GM13977 (cell line): ENCODE data around the gene FAM222B.

Experiments
- DNase-seq: peaks from one replicate; pipeline ENCODE4 v3.0.0; 2012; ENCODE audit warnings: low spot score
- in situ Hi-C: fragments of 300-500 bp; cut with MboI; formaldehyde crosslinking; loops from one replicate; pipeline ENCODE4 v1.12.0; 2022; ENCODE audit warnings: low sequenced_read_pairs, low pct_unique_long_range_greater_than_20kb, mixed read lengths, inconsistent platforms; ENCODE audit not compliant: unreplicated experiment
- TF ChIP-seq, protein P1 (sequence below): IDR thresholded peaks from 2 replicates; pipeline ENCODE4 v1.5.1; 2012; ENCODE audit warnings: mild to moderate bottlenecking, control low read depth; ENCODE audit not compliant: insufficient read depth; ENCODE audit errors: extremely low read depth, missing control alignments

FAM222B gene

DNA sequence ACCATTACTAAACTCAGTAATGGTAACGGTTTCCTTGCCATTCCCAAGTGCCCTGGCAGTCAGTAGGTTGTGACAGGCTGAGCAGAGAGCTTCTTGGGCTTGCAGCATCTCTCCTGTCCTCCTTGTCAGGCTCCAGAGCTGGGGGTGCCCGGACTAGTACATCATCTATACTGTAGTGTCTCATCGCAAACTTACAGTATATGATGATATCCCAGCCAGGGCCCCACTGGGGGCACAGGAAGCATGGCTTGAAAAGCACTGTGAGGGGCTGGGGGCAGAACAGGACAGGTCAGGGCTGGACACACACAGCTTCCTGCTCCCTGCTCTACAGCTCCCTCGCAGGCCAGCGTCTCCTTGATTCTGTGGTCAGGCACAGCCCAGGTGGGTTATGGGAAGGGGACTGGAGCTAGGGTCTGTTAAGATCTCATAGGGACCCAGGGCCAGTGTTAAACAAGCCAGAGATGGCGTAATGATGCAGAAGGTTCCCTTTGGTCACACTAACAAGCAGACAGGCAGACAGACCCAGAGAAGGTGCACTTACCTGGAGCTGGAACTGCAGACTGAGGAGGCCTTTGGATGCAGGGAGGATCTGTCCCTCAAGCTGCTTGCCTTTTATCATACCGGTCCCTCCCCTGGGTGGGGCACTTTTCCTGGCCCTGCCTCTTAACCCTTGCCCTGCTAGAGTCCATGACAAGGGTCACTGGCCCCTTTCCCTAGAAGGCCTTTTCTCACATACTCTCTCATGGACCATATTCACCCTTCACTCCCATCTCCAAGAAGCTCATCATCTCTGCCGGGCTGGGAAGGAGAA, 19.0 kb upstream of the FAM222B start:
- no peak for DNase-seq
- TF ChIP-seq, protein P1, sequence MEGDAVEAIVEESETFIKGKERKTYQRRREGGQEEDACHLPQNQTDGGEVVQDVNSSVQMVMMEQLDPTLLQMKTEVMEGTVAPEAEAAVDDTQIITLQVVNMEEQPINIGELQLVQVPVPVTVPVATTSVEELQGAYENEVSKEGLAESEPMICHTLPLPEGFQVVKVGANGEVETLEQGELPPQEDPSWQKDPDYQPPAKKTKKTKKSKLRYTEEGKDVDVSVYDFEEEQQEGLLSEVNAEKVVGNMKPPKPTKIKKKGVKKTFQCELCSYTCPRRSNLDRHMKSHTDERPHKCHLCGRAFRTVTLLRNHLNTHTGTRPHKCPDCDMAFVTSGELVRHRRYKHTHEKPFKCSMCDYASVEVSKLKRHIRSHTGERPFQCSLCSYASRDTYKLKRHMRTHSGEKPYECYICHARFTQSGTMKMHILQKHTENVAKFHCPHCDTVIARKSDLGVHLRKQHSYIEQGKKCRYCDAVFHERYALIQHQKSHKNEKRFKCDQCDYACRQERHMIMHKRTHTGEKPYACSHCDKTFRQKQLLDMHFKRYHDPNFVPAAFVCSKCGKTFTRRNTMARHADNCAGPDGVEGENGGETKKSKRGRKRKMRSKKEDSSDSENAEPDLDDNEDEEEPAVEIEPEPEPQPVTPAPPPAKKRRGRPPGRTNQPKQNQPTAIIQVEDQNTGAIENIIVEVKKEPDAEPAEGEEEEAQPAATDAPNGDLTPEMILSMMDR, result no peak
- in situ Hi-C loops, result no loop called here

DNA sequence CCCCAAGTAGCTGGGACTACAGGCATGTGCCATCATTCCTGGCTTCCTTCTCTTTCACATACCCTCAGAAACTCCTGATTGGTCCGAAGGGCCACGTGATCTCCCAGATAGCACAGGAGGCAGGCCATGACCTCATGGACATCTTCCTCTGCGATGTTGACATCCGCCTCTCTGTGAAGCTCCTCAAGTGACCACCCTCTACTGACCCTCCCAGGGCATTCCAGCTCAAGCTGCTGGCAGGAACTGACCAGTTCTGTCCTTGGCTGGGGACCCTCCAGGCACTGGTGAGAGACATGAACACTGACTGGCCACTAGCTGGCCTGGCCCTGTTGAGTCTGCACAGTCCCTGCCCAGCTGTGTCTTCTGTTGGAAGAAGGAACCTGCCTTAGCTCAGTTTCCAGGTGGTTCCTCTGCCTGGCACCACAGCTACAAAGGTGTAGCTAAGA, 17.8 kb upstream of the FAM222B start:
- in situ Hi-C loops, result no loop called here
- TF ChIP-seq, protein P1, result no peak

DNA sequence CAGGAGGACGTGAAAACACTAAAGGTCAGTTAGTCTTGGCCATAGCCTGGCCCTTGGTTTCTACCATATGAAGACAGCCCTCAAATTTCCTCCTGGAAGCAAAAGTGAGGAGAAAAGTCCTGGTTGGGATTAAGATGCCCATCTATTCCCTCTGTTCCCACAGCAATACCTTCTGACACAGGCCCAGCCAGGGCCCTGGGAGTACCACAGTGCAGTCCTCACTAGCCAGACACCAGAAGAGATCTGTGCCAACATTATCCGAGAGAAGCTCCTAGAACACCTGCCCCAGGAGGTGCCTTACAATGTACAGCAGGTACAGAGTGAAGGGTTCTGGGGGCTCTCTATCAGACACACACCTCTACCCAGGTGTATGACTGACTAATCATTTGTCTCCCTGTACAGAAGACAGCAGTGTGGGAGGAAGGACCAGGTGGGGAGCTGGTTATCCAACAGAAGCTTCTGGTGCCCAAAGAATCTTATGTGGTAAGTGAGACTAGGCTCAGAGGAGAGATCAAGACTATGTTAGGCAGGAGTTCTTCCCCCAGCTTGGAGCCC, 16.3 kb upstream of the FAM222B start:
- in situ Hi-C loops, result no loop called here
- TF ChIP-seq, protein P1, result no peak

More for the DNA sequence above, 17.8 kb upstream of the FAM222B start:
- DNase-seq, result no peak

GRCh38 chr17:28857905-28858800, 15.6 kb upstream of the FAM222B start:
- in situ Hi-C loops, result no loop called here
- DNase-seq, result no peak
- TF ChIP-seq, protein P1, result no peak

More for the DNA sequence above, 16.3 kb upstream of the FAM222B start:
- no peak for DNase-seq

GRCh38 chr17:28856028-28856574, 13.5 kb upstream of the FAM222B start:
- TF ChIP-seq, protein P1, result no peak
- in situ Hi-C loops, result no loop called here
- DNase-seq, result no peak

- in situ Hi-C loops, result no loop called here
- TF ChIP-seq, protein P1, result no peak
- DNase-seq, result no peak
These were observed 12.7 kb upstream of the FAM222B start for GRCh38 chr17:28855336-28855679.
